DOHH2 (cell line): ENCODE results near the gene SH3TC2.

ENCODE experiments used
- H3F3A ChIP-seq: fragments of 200-600 bp; sonication (generic), shearing (Covaris generic); 2 replicates; pipeline ENCODE4 v1.6.0; 2016; ENCODE audit warnings: antibody characterized with exemption, mild to moderate bottlenecking; ENCODE audit not compliant: control insufficient read depth, insufficient read depth
- H3K27ac ChIP-seq: fragments of 200-600 bp; sonication (generic); 2 replicates; pipeline ENCODE4 v1.5.1; 2014; ENCODE audit warnings: low read depth, mild to moderate bottlenecking, low read length, moderate library complexity
- H3K27me3 ChIP-seq: fragments of 200-600 bp; sonication (generic); 2 replicates; pipeline ENCODE4 v1.6.1; 2014; ENCODE audit warnings: mild to moderate bottlenecking, low read length, mixed read lengths; ENCODE audit not compliant: control insufficient read depth
- H3K36me3 ChIP-seq: fragments of 200-600 bp; sonication (generic); 2 replicates; pipeline ENCODE4 v1.6.1; 2014; ENCODE audit warnings: mild to moderate bottlenecking, low read length, moderate library complexity, mixed read lengths; ENCODE audit not compliant: control insufficient read depth
- H3K4me1 ChIP-seq: fragments of 200-600 bp; sonication (generic); 2 replicates; pipeline ENCODE4 v1.6.1; 2014; ENCODE audit warnings: mild to moderate bottlenecking, low read length, mixed read lengths; ENCODE audit not compliant: control insufficient read depth
- H3K4me2 ChIP-seq: fragments of 200-600 bp; sonication (generic); 2 replicates; pipeline ENCODE4 v1.6.0; 2014; ENCODE audit warnings: mild to moderate bottlenecking, low read length, moderate library complexity
- H3K4me3 ChIP-seq: fragments of 200-600 bp; sonication (generic); 2 replicates; pipeline ENCODE4 v1.5.1; 2014; ENCODE audit warnings: mild to moderate bottlenecking, low read length, mixed read lengths
- H3K79me2 ChIP-seq: fragments of 200-600 bp; sonication (generic); 2 replicates; pipeline ENCODE4 v1.6.1; 2014; ENCODE audit warnings: mild to moderate bottlenecking, low read length, mixed read lengths; ENCODE audit not compliant: control insufficient read depth
- H3K9me2 ChIP-seq: fragments of 200-600 bp; sonication (generic); replicated peaks from 2 replicates; pipeline ENCODE4 v1.6.1; 2014; ENCODE audit warnings: mild to moderate bottlenecking, low read length, mixed read lengths; ENCODE audit not compliant: control insufficient read depth
- H3K9me3 ChIP-seq: fragments of 200-600 bp; sonication (generic); 2 replicates; pipeline ENCODE4 v1.6.1; 2014; ENCODE audit warnings: antibody characterized with exemption, low read length, mixed read lengths; ENCODE audit not compliant: control insufficient read depth, insufficient read depth
- H4K20me1 ChIP-seq: fragments of 200-600 bp; sonication (generic); 2 replicates; pipeline ENCODE4 v1.6.0; 2014; ENCODE audit warnings: low read depth, mild to moderate bottlenecking, antibody characterized with exemption, low read length, moderate library complexity; ENCODE audit not compliant: control insufficient read depth, insufficient read depth
- CTCF ChIP-seq: fragments of 200-600 bp; sonication (generic); IDR thresholded peaks from one replicate; pipeline ENCODE4 v1.5.1; 2014; ENCODE audit warnings: antibody characterized with exemption, mild to moderate bottlenecking, low read depth, low read length; ENCODE audit not compliant: poor library complexity, severe bottlenecking
- EZH2phosphoT487 ChIP-seq: fragments of 200-600 bp; sonication (generic); IDR thresholded peaks from 2 replicates; pipeline ENCODE4 v1.6.1; 2017; ENCODE audit warnings: borderline replicate concordance, mild to moderate bottlenecking, antibody characterized with exemption, low read length, moderate library complexity, mixed read lengths

The SH3TC2 gene

GRCh38 chr5:149011728-149012127 is 51.1 kb downstream of the SH3TC2 start:
- Histone ChIP-seq H4K20me1 (no peaks in the 10 kb centered on the region), H3F3A (no peaks in the 10 kb centered on the region), H3K4me2 (no peak overlapping the region), H3K9me3 (no peaks in the 10 kb centered on the region), H3K4me1 (no peaks in the 10 kb centered on the region), H3K4me3 (no peak overlapping the region), H3K27me3 (0 out of 2 replicates have a peak, but pooled peaks cover 6% of the 10 kb centered on the region), H3K79me2 (no peaks in the 10 kb centered on the region), H3K9me2 (no peaks in the 10 kb centered on the region), H3K36me3 (no peaks in the 10 kb centered on the region), H3K27ac (no peak overlapping the region)
- TF ChIP-seq CTCF (no peak), EZH2phosphoT487 (no peak)

- Histone ChIP-seq H3K27ac (no peak overlapping the region), H3F3A (no peaks in the 10 kb centered on the region), H3K4me1 (no peaks in the 10 kb centered on the region)
Measured at GRCh38 chr5:149011084-149011483, 51.8 kb downstream of the SH3TC2 start.

GRCh38 chr5:149007174-149007573 is 55.7 kb downstream of the SH3TC2 start:
- Histone ChIP-seq H3K27ac (no peak overlapping the region), H3K4me3 (no peak overlapping the region), H4K20me1 (no peaks in the 10 kb centered on the region), H3K9me3 (no peaks in the 10 kb centered on the region), H3K79me2 (no peaks in the 10 kb centered on the region), H3K27me3 (peaks cover 13% of the 10 kb centered on the region), H3F3A (no peaks in the 10 kb centered on the region), H3K36me3 (no peaks in the 10 kb centered on the region), H3K4me2 (no peak overlapping the region), H3K9me2 (no peaks in the 10 kb centered on the region), H3K4me1 (no peaks in the 10 kb centered on the region)
- TF ChIP-seq EZH2phosphoT487: no peak
- no peak for TF ChIP-seq CTCF

More at GRCh38 chr5:149011084-149011483, 51.8 kb downstream of the SH3TC2 start:
- Histone ChIP-seq H3K9me2 (no peaks in the 10 kb centered on the region), H4K20me1 (no peaks in the 10 kb centered on the region), H3K4me2 (no peak overlapping the region), H3K36me3 (no peaks in the 10 kb centered on the region), H3K9me3 (no peaks in the 10 kb centered on the region), H3K79me2 (no peaks in the 10 kb centered on the region), H3K4me3 (no peak overlapping the region), H3K27me3 (0 out of 2 replicates have a peak, but pooled peaks cover 6% of the 10 kb centered on the region)
- no peak for TF ChIP-seq CTCF
- TF ChIP-seq EZH2phosphoT487: no peak

GRCh38 chr5:149006426-149006825 is 56.4 kb downstream of the SH3TC2 start:
- Histone ChIP-seq H3K4me1 (no peaks in the 10 kb centered on the region), H3K36me3 (no peaks in the 10 kb centered on the region), H4K20me1 (no peaks in the 10 kb centered on the region), H3K4me3 (no peak overlapping the region), H3F3A (no peaks in the 10 kb centered on the region), H3K4me2 (no peak overlapping the region), H3K9me3 (no peaks in the 10 kb centered on the region), H3K79me2 (no peaks in the 10 kb centered on the region), H3K9me2 (no peaks in the 10 kb centered on the region), H3K27me3 (peaks cover 17% of the 10 kb centered on the region), H3K27ac (no peak overlapping the region)
- TF ChIP-seq CTCF (no peak), EZH2phosphoT487 (no peak)
